ENCODE results near the gene UBR1. TPM values are rescaled to one million over a fixed set of nuclear protein-coding genes. Genes with fewer than 3 reads are reported as not detected.

The UBR1 gene
- total RNA-seq, 1 donor from 2014 or later: 33.2 TPM

DNA sequence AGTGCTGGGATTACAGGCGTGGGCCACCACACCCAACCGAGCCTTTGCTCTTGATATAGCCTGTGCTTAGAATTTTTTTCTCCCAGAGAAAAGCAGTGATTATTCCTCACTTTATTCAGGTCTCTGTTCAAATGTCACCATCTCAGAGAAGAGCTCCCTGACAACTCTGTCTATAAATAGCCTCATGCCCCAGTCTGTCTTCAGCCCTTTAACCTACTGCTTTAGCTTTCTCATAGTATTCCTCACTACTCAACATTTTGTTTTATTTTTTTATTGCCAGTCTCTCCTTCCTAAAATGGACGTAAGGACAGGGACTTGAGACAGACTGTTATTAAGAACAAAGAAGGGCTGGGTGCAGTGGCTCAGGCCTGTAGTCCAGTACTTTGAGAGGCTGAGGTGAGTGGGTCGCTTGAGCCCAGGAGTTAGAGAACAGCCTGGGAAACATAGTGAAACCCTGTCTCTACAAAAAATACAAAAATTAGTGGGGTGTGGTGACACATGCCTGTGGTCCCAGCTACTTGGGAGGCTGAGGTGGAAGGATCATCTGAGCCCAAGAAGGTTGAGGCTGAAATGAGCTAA is 106.5 kb downstream of the UBR1 start:
- Histone ChIP-seq H3K4me1 (no peaks in the 10 kb centered on the region), H3K36me3 (peaks cover 7% of the 10 kb centered on the region), H3K27ac (no peak overlapping the region), H3K4me3 (no peak overlapping the region), H3K9me3 (ENCODE audit: low read depth) (no peaks in the 10 kb centered on the region), H4K20me1 (ENCODE audit: low read depth) (no peaks in the 10 kb centered on the region), H3K4me2 (no peak overlapping the region), H2AFZ (replicated peaks) (no peak overlapping the region), H3F3A (ENCODE audit: low read depth) (no peaks in the 10 kb centered on the region), H3K79me2 (ENCODE audit: low read depth) (no peaks in the 10 kb centered on the region), H3K9ac (no peak overlapping the region), H3K27me3 (no peaks in the 10 kb centered on the region)
- peaks cover 28% of the 10 kb centered on the region for H3K36me3 Mint-ChIP-seq
- H3K9me3 Mint-ChIP-seq: peaks cover 7% of the 10 kb centered on the region
- TF ChIP-seq, protein P1, sequence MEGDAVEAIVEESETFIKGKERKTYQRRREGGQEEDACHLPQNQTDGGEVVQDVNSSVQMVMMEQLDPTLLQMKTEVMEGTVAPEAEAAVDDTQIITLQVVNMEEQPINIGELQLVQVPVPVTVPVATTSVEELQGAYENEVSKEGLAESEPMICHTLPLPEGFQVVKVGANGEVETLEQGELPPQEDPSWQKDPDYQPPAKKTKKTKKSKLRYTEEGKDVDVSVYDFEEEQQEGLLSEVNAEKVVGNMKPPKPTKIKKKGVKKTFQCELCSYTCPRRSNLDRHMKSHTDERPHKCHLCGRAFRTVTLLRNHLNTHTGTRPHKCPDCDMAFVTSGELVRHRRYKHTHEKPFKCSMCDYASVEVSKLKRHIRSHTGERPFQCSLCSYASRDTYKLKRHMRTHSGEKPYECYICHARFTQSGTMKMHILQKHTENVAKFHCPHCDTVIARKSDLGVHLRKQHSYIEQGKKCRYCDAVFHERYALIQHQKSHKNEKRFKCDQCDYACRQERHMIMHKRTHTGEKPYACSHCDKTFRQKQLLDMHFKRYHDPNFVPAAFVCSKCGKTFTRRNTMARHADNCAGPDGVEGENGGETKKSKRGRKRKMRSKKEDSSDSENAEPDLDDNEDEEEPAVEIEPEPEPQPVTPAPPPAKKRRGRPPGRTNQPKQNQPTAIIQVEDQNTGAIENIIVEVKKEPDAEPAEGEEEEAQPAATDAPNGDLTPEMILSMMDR (IDR thresholded peaks at IDR 0.05): no peak
- TF ChIP-seq EZH2phosphoT487 (IDR thresholded peaks at IDR 0.05) (no peak), EZH2 (IDR thresholded peaks at IDR 0.05) (no peak)
- no peak for DNase-seq (ENCODE audit: low spot score)
- H3K4me1 Mint-ChIP-seq: no peaks in the 10 kb centered on the region
- no peak overlapping the region for H3K27ac Mint-ChIP-seq
- H3K27me3 Mint-ChIP-seq (ENCODE audit: insufficient read depth, low read depth): no peaks in the 10 kb centered on the region
- no peak overlapping the region for H3K4me3 Mint-ChIP-seq

DNA sequence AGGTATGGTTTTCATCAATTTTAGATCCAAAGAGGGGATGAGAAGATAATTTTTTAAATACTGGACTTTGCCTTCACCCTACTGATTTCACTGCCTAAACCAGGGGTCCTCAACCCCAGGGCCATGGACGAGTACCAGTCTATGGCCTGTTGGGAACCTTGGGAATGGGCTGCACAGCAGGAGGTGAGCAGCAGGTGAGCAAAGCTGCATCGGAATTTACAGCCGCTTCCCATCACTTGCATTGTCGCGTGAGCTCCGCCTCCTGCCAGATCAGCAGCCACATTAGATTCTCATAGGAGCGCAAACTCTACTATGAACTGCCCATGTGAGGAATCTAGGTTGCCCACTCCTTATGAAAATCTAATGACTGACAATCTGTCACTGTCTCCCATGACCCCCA is 109.0 kb downstream of the UBR1 start:
- Histone ChIP-seq H3K4me1 (no peaks in the 10 kb centered on the region), H3K27ac (no peak overlapping the region), H3F3A (ENCODE audit: low read depth) (no peaks in the 10 kb centered on the region), H3K4me2 (no peak overlapping the region), H3K27me3 (no peaks in the 10 kb centered on the region), H2AFZ (replicated peaks) (no peak overlapping the region), H3K4me3 (no peak overlapping the region), H3K9ac (no peak overlapping the region), H3K79me2 (ENCODE audit: low read depth) (no peaks in the 10 kb centered on the region), H3K36me3 (peaks cover 7% of the 10 kb centered on the region), H3K9me3 (ENCODE audit: low read depth) (no peaks in the 10 kb centered on the region), H4K20me1 (ENCODE audit: low read depth) (no peaks in the 10 kb centered on the region)
- peak; percentile 9 for DNase-seq (ENCODE audit: low spot score)
- Mint-ChIP-seq H3K9me3 (no peaks in the 10 kb centered on the region), H3K27ac (no peak overlapping the region), H3K4me3 (no peak overlapping the region), H3K4me1 (no peaks in the 10 kb centered on the region), H3K36me3 (peaks cover 21% of the 10 kb centered on the region), H3K27me3 (ENCODE audit: insufficient read depth, low read depth) (no peaks in the 10 kb centered on the region)
- TF ChIP-seq, protein P1 (IDR thresholded peaks at IDR 0.05): no peak
- no peak for TF ChIP-seq EZH2 (IDR thresholded peaks at IDR 0.05)
- TF ChIP-seq EZH2phosphoT487 (IDR thresholded peaks at IDR 0.05): no peak

- Mint-ChIP-seq H3K4me1 (no peaks in the 10 kb centered on the region), H3K4me3 (no peak overlapping the region), H3K36me3 (peaks cover 23% of the 10 kb centered on the region), H3K27me3 (ENCODE audit: insufficient read depth, low read depth) (no peaks in the 10 kb centered on the region), H3K9me3 (no peaks in the 10 kb centered on the region), H3K27ac (no peak overlapping the region)
- Histone ChIP-seq H3K79me2 (ENCODE audit: low read depth) (no peaks in the 10 kb centered on the region), H3K9ac (no peak overlapping the region), H3K36me3 (peaks cover 7% of the 10 kb centered on the region), H3K4me3 (no peak overlapping the region), H3K4me1 (no peaks in the 10 kb centered on the region), H2AFZ (replicated peaks) (no peak overlapping the region), H4K20me1 (ENCODE audit: low read depth) (no peaks in the 10 kb centered on the region), H3K4me2 (no peak overlapping the region), H3K9me3 (ENCODE audit: low read depth) (no peaks in the 10 kb centered on the region), H3F3A (ENCODE audit: low read depth) (no peaks in the 10 kb centered on the region), H3K27me3 (no peaks in the 10 kb centered on the region), H3K27ac (no peak overlapping the region)
- TF ChIP-seq, protein P1 (IDR thresholded peaks at IDR 0.05): no peak
- no peak for TF ChIP-seq EZH2 (IDR thresholded peaks at IDR 0.05)
- TF ChIP-seq EZH2phosphoT487 (IDR thresholded peaks at IDR 0.05): no peak
- no peak for DNase-seq (ENCODE audit: low spot score)
Observed at GRCh38 chr15:42994546-42994945, 111.3 kb downstream of the UBR1 start.
